GM18505 (cell line): ENCODE results near the gene CAPN11.

Experiments used
- ATAC-seq: cut with Tn5 transposase; IDR thresholded peaks from one replicate; pipeline ENCODE4 v1.9.1; 2021; ENCODE audit not compliant: unreplicated experiment
- POLR2A ChIP-seq: IDR thresholded peaks from 4 replicates; pipeline ENCODE4 v1.6.1; 2011; ENCODE audit warnings: borderline replicate concordance; ENCODE audit not compliant: insufficient read depth, insufficient read length; ENCODE audit errors: extremely low read depth

The CAPN11 gene

GRCh38 chr6:44158770-44159228 lies at the start of gene CAPN11:
Gene CAPN11 (plus strand): TSS chr6:44158820. CDS start chr6:44158849, 29 bp downstream.
- TF ChIP-seq POLR2A: no peak
- no peak for ATAC-seq

GRCh38 chr6:44109212-44109611 lies 49.4 kb upstream of the CAPN11 start:
- TF ChIP-seq POLR2A: no peak
- ATAC-seq: no peak

GRCh38 chr6:44110005-44110676 lies 48.5 kb upstream of the CAPN11 start:
- no peak for ATAC-seq
- no peak for TF ChIP-seq POLR2A

- ATAC-seq: no peak
- no peak for TF ChIP-seq POLR2A
These were observed 47.7 kb upstream of the CAPN11 start for GRCh38 chr6:44110966-44111365.

- no peak for TF ChIP-seq POLR2A
- ATAC-seq: no peak
These were observed 46.9 kb upstream of the CAPN11 start for GRCh38 chr6:44111434-44112417.

- no peak for TF ChIP-seq POLR2A
- ATAC-seq: no peak
These were observed 45.2 kb upstream of the CAPN11 start for GRCh38 chr6:44113414-44113813.

- TF ChIP-seq POLR2A: no peak
- no peak for ATAC-seq
These were observed 42.8 kb upstream of the CAPN11 start for GRCh38 chr6:44115866-44116265.

- TF ChIP-seq POLR2A: no peak
- no peak for ATAC-seq
These were observed 41.8 kb upstream of the CAPN11 start for GRCh38 chr6:44116641-44117382.

- ATAC-seq: no peak
- TF ChIP-seq POLR2A: no peak
These were observed 41.1 kb upstream of the CAPN11 start for GRCh38 chr6:44117397-44118128.

GRCh38 chr6:44119704-44120262 lies 38.8 kb upstream of the CAPN11 start:
- ATAC-seq: no peak
- no peak for TF ChIP-seq POLR2A

- TF ChIP-seq POLR2A: no peak
These were observed 37.8 kb upstream of the CAPN11 start for GRCh38 chr6:44120692-44121443.

GRCh38 chr6:44122801-44123200 lies 35.8 kb upstream of the CAPN11 start:
- TF ChIP-seq POLR2A: no peak
- ATAC-seq: no peak

More at GRCh38 chr6:44120692-44121443, 37.8 kb upstream of the CAPN11 start:
- no peak for ATAC-seq
